ENCODE data around the gene KIF5C.

KIF5C gene

GRCh38 chr2:148989882-148990493, 115.0 kb downstream of the KIF5C start:
- DNase-seq (ENCODE audit: low read depth), result peak; percentile 83

- DNase-seq (ENCODE audit: low read depth), result no peak
Measured at GRCh38 chr2:148990968-148991367, 115.9 kb downstream of the KIF5C start.

GRCh38 chr2:148992448-148992847, 117.4 kb downstream of the KIF5C start:
- no peak for DNase-seq (ENCODE audit: low read depth)

- no peak for DNase-seq (ENCODE audit: low read depth)
Measured at GRCh38 chr2:148993351-148993750, 118.3 kb downstream of the KIF5C start.

- no peak for DNase-seq (ENCODE audit: low read depth)
Measured at GRCh38 chr2:148994341-148994740, 119.3 kb downstream of the KIF5C start.

- DNase-seq (ENCODE audit: low read depth), result no peak
Measured at GRCh38 chr2:148996805-148997204, 121.8 kb downstream of the KIF5C start.

- DNase-seq (ENCODE audit: low read depth), result no peak
Measured at GRCh38 chr2:148998165-148998830, 123.3 kb downstream of the KIF5C start.

- no peak for DNase-seq (ENCODE audit: low read depth)
Measured at GRCh38 chr2:148998831-148999200, 123.8 kb downstream of the KIF5C start.

- no peak for DNase-seq (ENCODE audit: low read depth)
Measured at GRCh38 chr2:148999451-148999921, 124.5 kb downstream of the KIF5C start.

GRCh38 chr2:149000158-149000938, 125.3 kb downstream of the KIF5C start:
- peak; percentile 17 for DNase-seq (ENCODE audit: low read depth)

GRCh38 chr2:149001496-149001895, 126.5 kb downstream of the KIF5C start:
- no peak for DNase-seq (ENCODE audit: low read depth)

GRCh38 chr2:149002378-149002890, 127.4 kb downstream of the KIF5C start:
- no peak for DNase-seq (ENCODE audit: low read depth)

GRCh38 chr2:149002891-149003740, 128.1 kb downstream of the KIF5C start:
- DNase-seq (ENCODE audit: low read depth), result peak; percentile 50

- DNase-seq (ENCODE audit: low read depth), result no peak
Measured at GRCh38 chr2:149004836-149005235, 129.8 kb downstream of the KIF5C start.

GRCh38 chr2:149005471-149006077, 130.5 kb downstream of the KIF5C start:
- DNase-seq (ENCODE audit: low read depth), result no peak

GRCh38 chr2:149006883-149007543, 132.0 kb downstream of the KIF5C start:
- DNase-seq (ENCODE audit: low read depth), result no peak

- no peak for DNase-seq (ENCODE audit: low read depth)
Measured at GRCh38 chr2:149008381-149008780, 133.4 kb downstream of the KIF5C start.

GRCh38 chr2:149009576-149010461, 134.8 kb downstream of the KIF5C start:
- no peak for DNase-seq (ENCODE audit: low read depth)

- DNase-seq (ENCODE audit: low read depth), result no peak
Measured at GRCh38 chr2:149012545-149012944, 137.5 kb downstream of the KIF5C start.

- DNase-seq (ENCODE audit: low read depth), result no peak
Measured at GRCh38 chr2:149015501-149015900, 140.5 kb downstream of the KIF5C start.

Measured in ELR (cell line).